ENCODE data around the gene ELFN2. TPM values are rescaled to one million over a fixed set of nuclear protein-coding genes. Genes with fewer than 3 reads are reported as not detected.
A peak's percentile ranks its signal among the peaks of the same experiment; 100 is the strongest.

The ELFN2 gene
- total and polyA plus RNA-seq, 4 donors, result 5.1 to 60.2 (median 34.6) TPM

- no peaks in the 10 kb centered on the region for H3K9me3 ChIP-seq (ENCODE audit: control insufficient read depth, insufficient read depth, low read length)
- H3K36me3 ChIP-seq (ENCODE audit: control insufficient read depth, insufficient read depth, low read length), result peaks cover 70% of the 10 kb centered on the region
- H3K4me3 ChIP-seq (ENCODE audit: low read depth, low read length), result no peak overlapping the region
- 55% methylated on average over 12 of the region's 12 CpGs for whole genome bisulfite sequencing (ENCODE audit: insufficient coverage)
- H3K4me1 ChIP-seq (ENCODE audit: control insufficient read depth, insufficient read depth, low read length), result peaks cover 42% of the 10 kb centered on the region
- peak in 2 of 6 donors; percentile 62 to 71 for DNase-seq (ENCODE audit: low read depth in 4 of 6, low spot score in 6 of 6)
- H3K27ac ChIP-seq (ENCODE audit: low read depth, low read length), result no peak overlapping the region
- H3K27me3 ChIP-seq (ENCODE audit: control insufficient read depth, insufficient read depth, low read length), result no peaks in the 10 kb centered on the region
These were observed 33.5 kb downstream of the ELFN2 start for GRCh38 chr22:37393746-37394145.

- no peak overlapping the region for H3K4me3 ChIP-seq (ENCODE audit: low read depth, low read length)
- WGBS (ENCODE audit: insufficient coverage), result 74% methylated on average over 10 of the region's 10 CpGs
- no peaks in the 10 kb centered on the region for H3K9me3 ChIP-seq (ENCODE audit: control insufficient read depth, insufficient read depth, low read length)
- no peaks in the 10 kb centered on the region for H3K27me3 ChIP-seq (ENCODE audit: control insufficient read depth, insufficient read depth, low read length)
- DNase-seq (ENCODE audit: low read depth in 4 of 6, low spot score in 6 of 6), result peak in 1 of 6 donors; percentile 26
- peaks cover 43% of the 10 kb centered on the region for H3K4me1 ChIP-seq (ENCODE audit: control insufficient read depth, insufficient read depth, low read length)
- H3K36me3 ChIP-seq (ENCODE audit: control insufficient read depth, insufficient read depth, low read length), result peaks cover 73% of the 10 kb centered on the region
- H3K27ac ChIP-seq (ENCODE audit: low read depth, low read length), result no peak overlapping the region
These were observed 34.5 kb downstream of the ELFN2 start for GRCh38 chr22:37392721-37393328.

GRCh38 chr22:37391702-37392101 is 35.6 kb downstream of the ELFN2 start:
- DNase-seq (ENCODE audit: low read depth in 4 of 6, low spot score in 6 of 6), result no peak
- H3K36me3 ChIP-seq (ENCODE audit: control insufficient read depth, insufficient read depth, low read length), result peaks cover 73% of the 10 kb centered on the region
- peaks cover 44% of the 10 kb centered on the region for H3K4me1 ChIP-seq (ENCODE audit: control insufficient read depth, insufficient read depth, low read length)
- no peaks in the 10 kb centered on the region for H3K9me3 ChIP-seq (ENCODE audit: control insufficient read depth, insufficient read depth, low read length)
- no peaks in the 10 kb centered on the region for H3K27me3 ChIP-seq (ENCODE audit: control insufficient read depth, insufficient read depth, low read length)
- no peak overlapping the region for H3K4me3 ChIP-seq (ENCODE audit: low read depth, low read length)
- WGBS (ENCODE audit: insufficient coverage), result 86% methylated on average over 4 of the region's 7 CpGs
- no peak overlapping the region for H3K27ac ChIP-seq (ENCODE audit: low read depth, low read length)

GRCh38 chr22:37390075-37390474 is 37.2 kb downstream of the ELFN2 start:
- no peaks in the 10 kb centered on the region for H3K27me3 ChIP-seq (ENCODE audit: control insufficient read depth, insufficient read depth, low read length)
- WGBS (ENCODE audit: insufficient coverage), result 95% methylated on average over 6 of the region's 6 CpGs
- DNase-seq (ENCODE audit: low read depth in 4 of 6, low spot score in 6 of 6), result no peak
- no peaks in the 10 kb centered on the region for H3K9me3 ChIP-seq (ENCODE audit: control insufficient read depth, insufficient read depth, low read length)
- peaks cover 66% of the 10 kb centered on the region for H3K36me3 ChIP-seq (ENCODE audit: control insufficient read depth, insufficient read depth, low read length)
- H3K27ac ChIP-seq (ENCODE audit: low read depth, low read length), result no peak overlapping the region
- H3K4me3 ChIP-seq (ENCODE audit: low read depth, low read length), result no peak overlapping the region
- peaks cover 57% of the 10 kb centered on the region for H3K4me1 ChIP-seq (ENCODE audit: control insufficient read depth, insufficient read depth, low read length)

- no peaks in the 10 kb centered on the region for H3K27me3 ChIP-seq (ENCODE audit: control insufficient read depth, insufficient read depth, low read length)
- peaks cover 64% of the 10 kb centered on the region for H3K36me3 ChIP-seq (ENCODE audit: control insufficient read depth, insufficient read depth, low read length)
- H3K4me1 ChIP-seq (ENCODE audit: control insufficient read depth, insufficient read depth, low read length), result peaks cover 56% of the 10 kb centered on the region
- 100% methylated on average over 2 of the region's 4 CpGs for WGBS (ENCODE audit: insufficient coverage)
- H3K9me3 ChIP-seq (ENCODE audit: control insufficient read depth, insufficient read depth, low read length), result no peaks in the 10 kb centered on the region
- H3K4me3 ChIP-seq (ENCODE audit: low read depth, low read length), result no peak overlapping the region
- H3K27ac ChIP-seq (ENCODE audit: low read depth, low read length), result no peak overlapping the region
- DNase-seq (ENCODE audit: low read depth in 4 of 6, low spot score in 6 of 6), result no peak
These were observed 38.7 kb downstream of the ELFN2 start for GRCh38 chr22:37388538-37388937.

- Histone ChIP-seq H3K27ac (ENCODE audit: low read depth, low read length) (no peak overlapping the region), H3K4me3 (ENCODE audit: low read depth, low read length) (no peak overlapping the region), H3K27me3 (ENCODE audit: control insufficient read depth, insufficient read depth, low read length) (no peaks in the 10 kb centered on the region), H3K36me3 (ENCODE audit: control insufficient read depth, insufficient read depth, low read length) (peaks cover 64% of the 10 kb centered on the region), H3K9me3 (ENCODE audit: control insufficient read depth, insufficient read depth, low read length) (no peaks in the 10 kb centered on the region), H3K4me1 (ENCODE audit: control insufficient read depth, insufficient read depth, low read length) (peaks cover 56% of the 10 kb centered on the region)
- WGBS (ENCODE audit: insufficient coverage), result 63% methylated on average over 10 of the region's 10 CpGs
- no peak for DNase-seq (ENCODE audit: low read depth in 4 of 6, low spot score in 6 of 6)
These were observed 39.5 kb downstream of the ELFN2 start for GRCh38 chr22:37387793-37388192.

- H3K36me3 ChIP-seq (ENCODE audit: control insufficient read depth, insufficient read depth, low read length), result peaks cover 58% of the 10 kb centered on the region
- no peak overlapping the region for H3K4me3 ChIP-seq (ENCODE audit: low read depth, low read length)
- H3K9me3 ChIP-seq (ENCODE audit: control insufficient read depth, insufficient read depth, low read length), result no peaks in the 10 kb centered on the region
- 38% methylated on average over 19 of the region's 19 CpGs for WGBS (ENCODE audit: insufficient coverage)
- no peaks in the 10 kb centered on the region for H3K27me3 ChIP-seq (ENCODE audit: control insufficient read depth, insufficient read depth, low read length)
- peak overlapping the region; percentile 64 for H3K27ac ChIP-seq (ENCODE audit: low read depth, low read length)
- H3K4me1 ChIP-seq (ENCODE audit: control insufficient read depth, insufficient read depth, low read length), result peaks cover 62% of the 10 kb centered on the region
- DNase-seq (ENCODE audit: low read depth in 4 of 6, low spot score in 6 of 6), result peak in 2 of 6 donors; percentile 58 to 72
These were observed 40.8 kb downstream of the ELFN2 start for GRCh38 chr22:37386441-37386840.

- Histone ChIP-seq H3K4me1 (ENCODE audit: control insufficient read depth, insufficient read depth, low read length) (peaks cover 80% of the 10 kb centered on the region), H3K27me3 (ENCODE audit: control insufficient read depth, insufficient read depth, low read length) (no peaks in the 10 kb centered on the region), H3K4me3 (ENCODE audit: low read depth, low read length) (no peak overlapping the region), H3K27ac (ENCODE audit: low read depth, low read length) (no peak overlapping the region), H3K9me3 (ENCODE audit: control insufficient read depth, insufficient read depth, low read length) (no peaks in the 10 kb centered on the region), H3K36me3 (ENCODE audit: control insufficient read depth, insufficient read depth, low read length) (peaks cover 46% of the 10 kb centered on the region)
- no peak for DNase-seq (ENCODE audit: low read depth in 4 of 6, low spot score in 6 of 6)
- WGBS (ENCODE audit: insufficient coverage), result 86% methylated on average over 12 of the region's 12 CpGs
These were observed 42.6 kb downstream of the ELFN2 start for GRCh38 chr22:37384691-37385090.

- H3K9me3 ChIP-seq (ENCODE audit: control insufficient read depth, insufficient read depth, low read length), result no peaks in the 10 kb centered on the region
- H3K4me1 ChIP-seq (ENCODE audit: control insufficient read depth, insufficient read depth, low read length), result peaks cover 87% of the 10 kb centered on the region
- 54% methylated on average over 9 of the region's 9 CpGs for WGBS (ENCODE audit: insufficient coverage)
- no peak overlapping the region for H3K4me3 ChIP-seq (ENCODE audit: low read depth, low read length)
- DNase-seq (ENCODE audit: low read depth in 4 of 6, low spot score in 6 of 6), result no peak
- H3K36me3 ChIP-seq (ENCODE audit: control insufficient read depth, insufficient read depth, low read length), result peaks cover 42% of the 10 kb centered on the region
- peak overlapping the region; percentile 25 for H3K27ac ChIP-seq (ENCODE audit: low read depth, low read length)
- H3K27me3 ChIP-seq (ENCODE audit: control insufficient read depth, insufficient read depth, low read length), result no peaks in the 10 kb centered on the region
These were observed 43.9 kb downstream of the ELFN2 start for GRCh38 chr22:37383341-37383740.

- Histone ChIP-seq H3K27me3 (ENCODE audit: control insufficient read depth, insufficient read depth, low read length) (no peaks in the 10 kb centered on the region), H3K36me3 (ENCODE audit: control insufficient read depth, insufficient read depth, low read length) (peaks cover 35% of the 10 kb centered on the region), H3K4me3 (ENCODE audit: low read depth, low read length) (no peak overlapping the region), H3K4me1 (ENCODE audit: control insufficient read depth, insufficient read depth, low read length) (peaks cover 86% of the 10 kb centered on the region), H3K27ac (ENCODE audit: low read depth, low read length) (no peak overlapping the region), H3K9me3 (ENCODE audit: control insufficient read depth, insufficient read depth, low read length) (no peaks in the 10 kb centered on the region)
- DNase-seq (ENCODE audit: low read depth in 4 of 6, low spot score in 6 of 6), result no peak
- 68% methylated on average over 7 of the region's 9 CpGs for WGBS (ENCODE audit: insufficient coverage)
These were observed 45.8 kb downstream of the ELFN2 start for GRCh38 chr22:37381489-37381888.

Data from spinal cord (tissue), 10 donors.